Stimulated activated naive CD8-positive, alpha-beta T cell treated with anti-CD3 and anti-CD28 coated beads, Interleukin-15, Interleukin-2, amounts not matched to agents 100 ng/mL and 50 ng/mL, for 24 hours (primary cell): ENCODE results near the gene CHN2.

Experiments used
- H3K27ac Mint-ChIP-seq: one replicate; pipeline ENCODE4 v1.8.0; 2021; ENCODE audit warnings: mild to moderate bottlenecking, mixed read lengths
- H3K27me3 Mint-ChIP-seq: one replicate; pipeline ENCODE4 v1.8.0; 2021; ENCODE audit warnings: mixed read lengths
- H3K36me3 Mint-ChIP-seq: one replicate; pipeline ENCODE4 v1.8.0; 2021; ENCODE audit warnings: low read depth, mixed read lengths
- H3K4me1 Mint-ChIP-seq: one replicate; pipeline ENCODE4 v1.8.0; 2021; ENCODE audit warnings: low read depth, mixed read lengths
- H3K4me3 Mint-ChIP-seq: one replicate; pipeline ENCODE4 v1.8.0; 2021; ENCODE audit warnings: mild to moderate bottlenecking, mixed read lengths
- H3K9me3 Mint-ChIP-seq: one replicate; pipeline ENCODE4 v1.8.0; 2021; ENCODE audit warnings: mixed read lengths

Gene CHN2

DNA sequence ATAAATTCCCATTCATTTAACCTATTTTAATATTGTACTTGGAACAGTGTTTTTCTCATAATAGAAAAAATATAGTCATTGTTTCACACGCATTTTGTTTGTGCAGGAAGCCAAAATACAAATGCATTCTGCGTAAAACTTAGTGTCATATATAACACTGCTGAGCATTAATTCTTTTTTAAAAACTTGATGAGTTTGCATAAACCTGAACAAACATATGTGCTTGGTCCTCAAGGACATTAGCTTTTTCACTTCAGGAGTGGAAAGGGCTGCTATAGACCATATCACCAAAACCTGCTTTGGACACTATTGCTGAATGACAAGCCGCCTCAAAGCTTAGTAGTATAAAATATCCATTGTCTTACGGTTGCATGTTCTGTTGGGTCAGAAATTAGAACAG is 267.4 kb downstream of the CHN2 start:
- H3K27me3 Mint-ChIP-seq: no peaks in the 10 kb centered on the region
- no peaks in the 10 kb centered on the region for H3K4me1 Mint-ChIP-seq
- H3K36me3 Mint-ChIP-seq: no peaks in the 10 kb centered on the region
- H3K9me3 Mint-ChIP-seq: no peaks in the 10 kb centered on the region
- H3K27ac Mint-ChIP-seq: no peak overlapping the region
- H3K4me3 Mint-ChIP-seq: no peak overlapping the region

DNA sequence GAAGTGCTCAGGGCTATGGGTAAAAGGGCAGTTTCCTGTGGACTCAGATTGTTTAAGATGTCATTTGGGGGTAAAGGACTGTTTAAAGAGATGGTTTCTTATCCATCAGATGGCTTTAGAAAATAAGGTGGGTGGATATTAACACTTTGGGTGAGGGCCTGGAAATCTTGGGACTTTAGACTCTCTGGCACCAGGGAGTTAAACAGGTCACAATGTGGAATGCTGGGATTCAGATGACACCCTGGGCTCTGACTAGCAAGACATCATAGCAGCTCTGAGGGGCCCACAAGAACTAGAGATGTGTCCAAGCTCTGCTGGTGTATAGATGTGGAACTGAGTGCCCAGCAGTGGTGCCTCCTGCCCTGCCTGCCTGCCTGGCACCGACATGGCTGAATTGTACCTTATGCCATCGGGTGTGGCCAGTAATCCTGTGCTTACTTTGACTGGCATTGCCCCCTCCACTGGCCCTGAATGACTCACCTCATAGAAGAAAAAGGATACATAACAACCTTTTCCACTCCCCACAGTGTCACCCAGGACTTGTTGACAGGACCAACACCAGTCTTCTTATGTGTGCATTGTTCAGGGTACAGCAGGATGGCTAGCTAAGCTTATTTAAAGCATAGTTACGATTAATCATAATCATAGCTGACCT is 269.1 kb downstream of the CHN2 start:
- H3K4me3 Mint-ChIP-seq: no peak overlapping the region
- H3K27ac Mint-ChIP-seq: no peak overlapping the region
- H3K4me1 Mint-ChIP-seq: no peaks in the 10 kb centered on the region
- H3K27me3 Mint-ChIP-seq: no peaks in the 10 kb centered on the region
- no peaks in the 10 kb centered on the region for H3K36me3 Mint-ChIP-seq
- H3K9me3 Mint-ChIP-seq: no peaks in the 10 kb centered on the region

DNA sequence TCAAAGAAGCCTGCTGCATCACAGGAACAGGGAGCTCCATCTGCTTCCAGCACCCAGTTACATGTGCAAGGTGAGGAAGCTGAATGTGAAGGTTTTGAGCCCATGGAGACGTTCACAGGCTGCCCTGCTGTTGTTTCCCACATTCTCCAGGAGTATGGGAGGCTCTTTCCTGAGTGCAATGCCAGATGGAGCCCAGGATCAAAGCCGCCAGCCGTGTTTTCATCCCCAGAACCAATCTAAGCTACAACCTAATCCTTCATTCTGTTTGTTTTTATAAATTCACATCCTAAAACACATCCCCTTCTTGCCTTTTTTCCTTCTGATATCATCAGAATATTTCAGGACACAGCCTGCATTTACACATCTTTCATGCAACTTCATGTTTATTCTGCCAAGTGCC is 270.2 kb downstream of the CHN2 start:
- no peaks in the 10 kb centered on the region for H3K4me1 Mint-ChIP-seq
- no peaks in the 10 kb centered on the region for H3K36me3 Mint-ChIP-seq
- H3K9me3 Mint-ChIP-seq: no peaks in the 10 kb centered on the region
- no peaks in the 10 kb centered on the region for H3K27me3 Mint-ChIP-seq
- no peak overlapping the region for H3K4me3 Mint-ChIP-seq
- no peak overlapping the region for H3K27ac Mint-ChIP-seq

DNA sequence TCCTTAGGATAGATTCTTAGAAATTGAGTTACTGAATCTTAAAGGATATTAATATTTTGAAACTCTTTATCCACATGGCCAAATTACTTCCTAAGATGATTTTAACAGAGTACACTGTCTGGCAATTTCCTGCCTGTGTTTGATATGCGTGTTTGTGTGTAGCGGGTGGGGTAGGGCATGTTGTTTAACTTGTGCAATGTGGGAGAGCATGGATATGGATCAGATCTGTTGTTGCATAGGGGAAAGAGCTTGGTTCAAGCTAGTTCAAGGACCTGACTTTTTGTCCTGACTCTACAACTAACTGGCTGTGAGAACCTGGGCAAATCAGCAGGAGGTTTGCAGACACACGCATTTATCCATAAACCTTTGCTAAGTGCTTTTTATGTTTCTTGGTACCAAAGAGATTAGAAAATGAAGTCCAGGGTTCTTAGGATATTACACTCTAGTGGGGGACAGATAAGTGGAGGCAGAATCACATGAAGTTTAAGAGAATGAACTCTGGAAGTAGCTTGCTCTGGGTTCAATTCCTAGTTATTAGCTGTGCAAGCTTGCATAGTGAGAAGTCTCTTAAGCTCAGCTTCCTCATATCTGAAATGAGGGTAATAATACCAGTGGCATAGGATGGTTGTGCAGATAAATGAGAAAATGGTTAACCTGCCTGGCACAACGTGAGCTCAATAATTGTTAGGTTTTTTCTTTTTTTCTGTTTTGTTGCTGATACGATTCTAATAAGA is 272.8 kb downstream of the CHN2 start:
- Mint-ChIP-seq H3K4me1 (no peaks in the 10 kb centered on the region), H3K27me3 (no peaks in the 10 kb centered on the region), H3K4me3 (no peak overlapping the region), H3K9me3 (no peaks in the 10 kb centered on the region), H3K36me3 (no peaks in the 10 kb centered on the region), H3K27ac (no peak overlapping the region)

DNA sequence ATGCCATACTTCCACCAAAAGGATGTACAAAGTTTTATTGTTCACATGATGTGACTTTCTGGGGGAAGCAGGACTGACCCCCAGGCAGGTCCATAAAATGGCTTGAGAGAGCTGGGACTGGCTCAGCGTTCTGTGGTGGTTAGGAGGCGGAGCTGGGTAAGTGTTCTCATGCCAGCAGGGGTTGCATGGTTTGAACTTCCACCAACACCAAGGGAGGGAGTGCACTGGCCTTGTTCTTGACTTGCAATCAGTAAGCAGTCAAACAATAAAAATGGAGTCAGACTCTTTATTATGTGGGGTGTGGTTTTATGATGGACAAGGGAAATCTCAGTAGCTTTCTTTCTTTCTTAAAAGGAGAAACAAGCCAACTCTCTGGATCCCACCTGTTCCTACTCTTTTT is 273.6 kb downstream of the CHN2 start:
- H3K4me3 Mint-ChIP-seq: no peak overlapping the region
- no peaks in the 10 kb centered on the region for H3K9me3 Mint-ChIP-seq
- no peak overlapping the region for H3K27ac Mint-ChIP-seq
- no peaks in the 10 kb centered on the region for H3K27me3 Mint-ChIP-seq
- H3K4me1 Mint-ChIP-seq: no peaks in the 10 kb centered on the region
- H3K36me3 Mint-ChIP-seq: no peaks in the 10 kb centered on the region

DNA sequence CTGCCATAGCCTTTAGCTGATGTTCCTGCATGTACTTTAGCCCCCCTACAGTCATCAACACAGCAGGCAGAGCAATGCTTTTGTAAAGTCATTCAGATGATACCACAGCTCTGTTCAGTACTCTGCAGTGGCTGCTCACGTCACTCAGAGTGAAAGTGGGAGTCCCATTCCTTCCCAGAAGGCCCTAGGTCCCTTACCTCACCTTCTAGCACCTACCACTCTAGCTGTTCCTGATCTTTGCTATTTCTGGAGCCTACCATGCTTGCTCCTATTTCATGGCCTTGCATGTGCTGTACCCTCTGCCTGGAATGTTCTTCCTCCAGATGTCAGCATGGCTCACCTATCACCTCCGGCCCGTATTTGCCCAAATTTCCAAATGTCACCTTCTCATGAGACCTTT is 274.7 kb downstream of the CHN2 start:
- no peaks in the 10 kb centered on the region for H3K9me3 Mint-ChIP-seq
- no peak overlapping the region for H3K4me3 Mint-ChIP-seq
- no peaks in the 10 kb centered on the region for H3K27me3 Mint-ChIP-seq
- H3K27ac Mint-ChIP-seq: no peak overlapping the region
- H3K36me3 Mint-ChIP-seq: no peaks in the 10 kb centered on the region
- H3K4me1 Mint-ChIP-seq: no peaks in the 10 kb centered on the region

DNA sequence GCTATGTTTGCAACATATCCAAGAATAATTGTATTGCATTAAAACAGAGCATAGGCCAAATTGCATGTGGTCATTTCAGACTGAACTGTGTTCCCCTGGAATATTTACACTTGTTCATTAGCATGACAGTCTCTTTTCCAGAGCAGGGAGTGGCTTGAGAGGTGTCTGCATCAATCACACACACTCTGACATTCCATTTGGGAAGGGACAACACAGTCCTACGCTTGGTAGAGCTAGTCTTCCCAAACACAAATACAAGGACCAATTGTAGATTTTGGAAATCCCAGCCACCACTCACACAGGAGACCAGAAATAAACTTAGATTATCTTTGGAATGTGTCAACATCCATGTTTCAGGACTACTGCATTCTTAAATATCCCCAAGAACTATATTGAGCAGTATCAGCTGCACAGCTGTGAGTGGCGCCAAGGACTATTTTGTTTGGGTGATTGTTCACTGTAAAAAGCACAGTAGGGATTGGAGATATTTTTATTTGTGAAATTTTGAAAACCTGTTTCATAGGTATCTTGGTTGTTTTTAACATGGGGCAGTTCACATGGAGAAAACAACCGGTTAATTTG is 275.5 kb downstream of the CHN2 start:
- Mint-ChIP-seq H3K36me3 (no peaks in the 10 kb centered on the region), H3K9me3 (no peaks in the 10 kb centered on the region), H3K4me3 (no peak overlapping the region), H3K4me1 (no peaks in the 10 kb centered on the region), H3K27ac (no peak overlapping the region), H3K27me3 (no peaks in the 10 kb centered on the region)

DNA sequence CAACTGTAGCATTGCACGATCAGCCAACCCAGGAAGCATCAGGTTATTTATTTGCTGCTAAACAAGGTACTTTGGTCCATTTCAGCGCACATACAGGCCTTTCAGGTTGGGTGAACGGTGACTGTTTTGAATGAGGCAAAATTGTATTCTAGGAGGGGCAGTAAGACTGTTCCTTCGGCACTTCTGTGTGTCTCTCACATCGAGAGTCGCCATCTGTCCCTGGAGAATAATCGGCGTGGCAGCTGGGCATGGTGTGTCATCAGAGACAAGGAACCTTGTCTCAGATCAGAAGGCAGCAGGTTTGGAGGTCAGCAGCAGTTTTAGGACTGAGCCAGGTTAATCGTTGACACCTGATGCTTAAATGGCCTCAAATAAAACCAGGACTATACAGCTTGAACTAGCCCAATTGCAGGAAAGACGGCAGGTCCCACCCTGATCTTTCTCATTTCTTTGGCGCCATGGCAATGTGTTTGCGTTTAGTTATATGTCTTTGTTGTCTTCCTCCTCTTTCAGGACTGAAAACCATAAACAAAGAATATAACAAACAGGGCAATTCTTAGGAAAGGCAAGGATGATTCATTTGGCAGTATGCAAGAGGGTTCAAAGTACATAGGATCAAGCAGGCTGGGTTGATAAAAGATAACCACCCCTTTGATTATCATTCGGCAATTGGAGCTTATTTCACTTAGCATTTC is 277.0 kb downstream of the CHN2 start:
- no peaks in the 10 kb centered on the region for H3K27me3 Mint-ChIP-seq
- H3K27ac Mint-ChIP-seq: no peak overlapping the region
- no peaks in the 10 kb centered on the region for H3K9me3 Mint-ChIP-seq
- no peaks in the 10 kb centered on the region for H3K4me1 Mint-ChIP-seq
- no peak overlapping the region for H3K4me3 Mint-ChIP-seq
- H3K36me3 Mint-ChIP-seq: no peaks in the 10 kb centered on the region

DNA sequence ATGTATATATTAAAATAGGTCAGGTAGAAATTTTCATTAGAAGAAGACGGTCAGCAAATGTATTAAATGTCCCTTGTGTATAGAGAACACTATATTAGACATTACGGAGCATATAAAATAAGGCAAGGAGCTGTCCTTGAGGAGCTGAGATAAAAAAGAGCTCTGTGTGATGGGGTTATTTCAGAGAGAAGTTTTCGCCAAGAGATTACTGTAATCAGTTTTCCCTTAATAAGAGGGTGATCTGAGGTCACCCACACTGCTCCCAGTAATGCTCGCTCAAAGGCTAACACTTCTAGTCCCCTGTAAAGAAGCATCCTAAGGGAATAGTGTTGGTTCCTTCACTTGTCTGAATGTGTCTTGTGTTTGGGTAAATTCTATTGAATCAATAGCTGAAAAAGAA is 282.3 kb downstream of the CHN2 start:
- Mint-ChIP-seq H3K4me1 (no peaks in the 10 kb centered on the region), H3K27ac (no peak overlapping the region), H3K9me3 (no peaks in the 10 kb centered on the region), H3K27me3 (no peaks in the 10 kb centered on the region), H3K36me3 (no peaks in the 10 kb centered on the region), H3K4me3 (no peak overlapping the region)

DNA sequence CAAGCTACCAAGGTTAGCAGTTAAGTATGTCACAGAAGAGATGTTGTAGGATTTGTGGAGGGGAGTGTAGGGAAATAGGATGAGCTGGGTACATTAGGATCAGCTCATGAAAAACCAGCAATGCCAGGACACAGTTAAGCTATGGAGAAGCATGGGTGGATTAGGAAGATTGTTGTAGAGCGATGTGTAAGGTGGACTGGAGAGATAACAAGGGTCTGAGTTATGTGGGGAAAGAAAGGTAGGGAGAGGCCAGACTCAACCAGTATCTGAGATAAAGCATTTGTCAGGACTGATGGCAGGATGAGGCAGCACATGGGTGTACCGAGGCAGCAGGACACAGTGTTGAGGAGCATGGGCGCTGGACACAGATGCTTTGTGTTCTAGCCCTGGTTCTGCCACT is 283.7 kb downstream of the CHN2 start:
- Mint-ChIP-seq H3K4me3 (no peak overlapping the region), H3K27ac (no peak overlapping the region), H3K27me3 (no peaks in the 10 kb centered on the region), H3K9me3 (no peaks in the 10 kb centered on the region), H3K4me1 (no peaks in the 10 kb centered on the region), H3K36me3 (no peaks in the 10 kb centered on the region)

DNA sequence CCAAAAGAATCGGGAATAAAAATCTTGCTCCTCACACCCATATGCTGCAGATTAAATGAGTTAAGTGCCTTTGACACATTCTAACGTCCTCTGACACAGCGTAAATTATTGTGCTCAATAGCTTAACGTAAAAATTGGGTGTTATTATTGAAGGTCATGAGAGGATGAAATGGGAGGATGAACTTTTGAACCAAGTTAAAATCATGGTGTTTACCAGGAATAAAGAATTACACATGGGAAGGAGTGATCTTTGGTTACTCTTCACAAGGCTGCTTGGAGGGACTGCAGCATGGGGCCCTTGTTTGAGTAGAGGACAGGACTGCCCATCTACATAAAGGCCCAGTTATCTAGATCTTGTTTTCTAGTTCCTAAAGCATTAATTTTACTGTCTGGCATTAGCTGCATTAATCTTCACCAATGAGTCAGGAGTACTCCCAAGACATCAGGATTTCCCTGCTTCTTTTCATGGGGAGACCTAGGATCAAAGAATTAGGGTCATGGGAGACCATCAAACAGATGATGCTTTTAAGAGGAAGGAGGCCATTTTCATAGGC is 284.2 kb downstream of the CHN2 start:
- H3K4me3 Mint-ChIP-seq: no peak overlapping the region
- no peaks in the 10 kb centered on the region for H3K4me1 Mint-ChIP-seq
- H3K9me3 Mint-ChIP-seq: no peaks in the 10 kb centered on the region
- H3K36me3 Mint-ChIP-seq: no peaks in the 10 kb centered on the region
- no peaks in the 10 kb centered on the region for H3K27me3 Mint-ChIP-seq
- H3K27ac Mint-ChIP-seq: no peak overlapping the region

DNA sequence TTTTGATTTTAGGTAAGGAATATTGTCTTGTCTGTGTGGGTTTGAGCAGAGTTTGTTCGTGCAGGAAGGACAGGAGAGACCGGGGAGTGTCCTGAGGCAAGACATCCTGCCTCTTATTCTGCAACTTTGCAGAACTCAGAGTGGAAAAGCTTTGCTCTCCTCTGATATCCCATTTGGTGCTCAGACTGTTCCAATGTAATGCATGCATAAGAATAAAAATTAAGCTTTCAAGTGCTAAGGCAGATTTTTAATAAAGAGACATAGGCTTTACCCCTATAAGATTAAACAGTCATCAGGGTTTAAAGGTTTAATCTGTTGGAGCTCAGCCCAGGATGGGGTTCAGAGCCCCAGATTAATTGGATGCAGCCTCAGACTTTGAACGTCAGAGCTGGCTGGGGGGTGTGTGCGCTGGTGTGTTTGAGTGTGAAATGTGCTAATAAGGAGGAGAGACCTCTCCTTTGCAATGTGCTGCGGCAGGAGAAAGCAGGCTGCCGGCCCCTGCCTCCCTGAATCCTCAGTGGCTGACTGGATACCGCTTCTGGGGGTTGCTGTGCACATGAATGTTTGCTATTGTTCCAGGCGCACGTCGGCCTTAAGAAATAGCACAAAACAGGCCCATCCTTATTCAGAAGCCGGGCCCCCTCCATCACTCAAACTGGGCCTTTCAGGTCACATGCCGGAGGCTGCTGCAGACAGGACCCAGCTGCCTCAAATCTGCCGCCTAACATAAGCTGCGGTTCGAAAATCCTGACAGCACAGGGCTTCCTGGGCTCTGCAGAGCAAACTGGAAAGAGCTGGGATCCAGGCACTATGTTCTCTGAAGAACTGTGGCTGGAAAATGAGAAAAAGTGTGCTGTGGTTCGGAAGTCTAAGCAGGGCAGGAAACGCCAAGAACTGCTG is 285.0 kb downstream of the CHN2 start:
- Mint-ChIP-seq H3K9me3 (no peaks in the 10 kb centered on the region), H3K4me1 (no peaks in the 10 kb centered on the region), H3K27me3 (no peaks in the 10 kb centered on the region), H3K36me3 (no peaks in the 10 kb centered on the region), H3K4me3 (no peak overlapping the region), H3K27ac (no peak overlapping the region)

DNA sequence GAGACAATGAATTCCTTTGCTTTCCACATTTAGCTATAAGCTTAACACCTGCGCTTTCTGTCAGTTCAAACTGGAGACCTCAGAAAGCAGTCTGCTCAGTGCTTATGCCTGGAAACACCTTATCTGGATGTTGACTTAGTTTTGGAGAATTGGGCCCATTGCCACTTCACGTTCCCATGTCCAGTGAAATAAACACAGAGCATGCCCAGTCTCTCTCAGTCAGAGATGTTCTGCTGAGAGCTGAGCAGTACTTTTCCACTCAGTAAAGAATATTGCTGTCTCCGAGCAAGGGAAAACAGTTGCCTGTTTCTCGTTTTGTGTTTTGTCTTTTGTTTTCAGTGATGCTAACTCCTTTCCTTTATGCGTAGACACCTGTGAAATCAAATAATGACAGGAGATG is 285.9 kb downstream of the CHN2 start:
- H3K27me3 Mint-ChIP-seq: no peaks in the 10 kb centered on the region
- H3K36me3 Mint-ChIP-seq: no peaks in the 10 kb centered on the region
- H3K9me3 Mint-ChIP-seq: no peaks in the 10 kb centered on the region
- H3K4me1 Mint-ChIP-seq: no peaks in the 10 kb centered on the region
- H3K4me3 Mint-ChIP-seq: no peak overlapping the region
- H3K27ac Mint-ChIP-seq: no peak overlapping the region

DNA sequence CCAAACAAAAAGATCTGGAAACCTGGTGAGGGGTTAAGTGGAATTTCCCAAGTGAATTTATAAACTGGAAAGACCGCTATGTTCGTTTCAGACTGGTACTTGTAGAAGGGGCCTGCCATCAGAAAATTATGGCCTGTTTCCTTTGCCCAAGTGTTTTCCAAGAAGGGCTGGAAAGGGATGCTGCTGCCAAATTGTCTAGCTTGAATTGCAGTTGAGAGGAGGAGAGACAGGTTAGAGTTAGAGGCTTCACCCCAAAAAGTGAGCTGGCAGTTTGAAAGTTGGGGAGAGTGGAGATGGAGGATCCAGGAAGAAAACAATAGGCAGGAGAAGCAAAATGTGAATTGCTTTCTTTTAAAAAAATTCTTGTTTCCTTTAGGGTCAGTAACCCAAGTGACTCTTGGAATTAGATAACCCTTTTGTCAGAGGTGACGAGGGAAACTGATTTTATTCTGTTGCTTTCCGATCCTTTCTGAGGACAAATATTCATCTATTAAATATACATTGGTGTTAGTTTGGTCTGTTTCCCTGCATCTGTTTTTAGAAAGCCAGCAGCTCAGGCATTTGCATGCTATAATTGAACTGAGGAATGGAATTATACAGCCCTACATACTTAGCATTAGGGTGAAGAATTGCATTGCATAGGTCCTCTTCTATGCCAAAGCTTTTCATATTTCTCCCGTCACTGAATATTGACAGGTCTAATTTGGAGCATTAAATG is 286.5 kb downstream of the CHN2 start:
- H3K4me3 Mint-ChIP-seq: no peak overlapping the region
- H3K9me3 Mint-ChIP-seq: no peaks in the 10 kb centered on the region
- H3K4me1 Mint-ChIP-seq: no peaks in the 10 kb centered on the region
- H3K27ac Mint-ChIP-seq: no peak overlapping the region
- H3K27me3 Mint-ChIP-seq: no peaks in the 10 kb centered on the region
- no peaks in the 10 kb centered on the region for H3K36me3 Mint-ChIP-seq
